GM18951 (cell line): ENCODE measurements around the gene RBFOX2.

Experiments used
- POLR2A ChIP-seq: IDR thresholded peaks from 4 replicates; pipeline ENCODE4 v1.6.1; 2011; ENCODE audit warnings: mild to moderate bottlenecking; ENCODE audit not compliant: insufficient read length, insufficient read depth; ENCODE audit errors: extremely low read depth
- in situ Hi-C: fragments of 300-500 bp; cut with MboI; formaldehyde crosslinking; loops from one replicate; pipeline ENCODE4 v1.12.0; 2022; ENCODE audit warnings: low sequenced_read_pairs, mixed read lengths, inconsistent platforms; ENCODE audit not compliant: unreplicated experiment

RBFOX2 gene

GRCh38 chr22:35913925-35914324 is 114.7 kb downstream of the RBFOX2 start:
- TF ChIP-seq POLR2A = no peak
- in situ Hi-C loops = no loop called here

- no peak for TF ChIP-seq POLR2A
- in situ Hi-C loops = no loop called here
Measured at GRCh38 chr22:35912658-35913057, 116.0 kb downstream of the RBFOX2 start.

GRCh38 chr22:35911877-35912276 is 116.7 kb downstream of the RBFOX2 start:
- in situ Hi-C loops = no loop called here
- TF ChIP-seq POLR2A = no peak

- in situ Hi-C loops = no loop called here
- no peak for TF ChIP-seq POLR2A
Measured at GRCh38 chr22:35910926-35911325, 117.7 kb downstream of the RBFOX2 start.

- in situ Hi-C loops = no loop called here
- no peak for TF ChIP-seq POLR2A
Measured at GRCh38 chr22:35910003-35910769, 118.4 kb downstream of the RBFOX2 start.

GRCh38 chr22:35905894-35906293 is 122.7 kb downstream of the RBFOX2 start:
- in situ Hi-C loops = no loop called here
- TF ChIP-seq POLR2A = no peak

- in situ Hi-C loops = no loop called here
- no peak for TF ChIP-seq POLR2A
Measured at GRCh38 chr22:35904752-35905151, 123.9 kb downstream of the RBFOX2 start.

- in situ Hi-C loops = no loop called here
- no peak for TF ChIP-seq POLR2A
Measured at GRCh38 chr22:35904336-35904692, 124.3 kb downstream of the RBFOX2 start.

GRCh38 chr22:35903571-35904335 is 124.9 kb downstream of the RBFOX2 start:
- in situ Hi-C loops = no loop called here
- no peak for TF ChIP-seq POLR2A

- in situ Hi-C loops = no loop called here
- TF ChIP-seq POLR2A = no peak
Measured at GRCh38 chr22:35900483-35901168, 128.0 kb downstream of the RBFOX2 start.

GRCh38 chr22:35899736-35900135 is 128.9 kb downstream of the RBFOX2 start:
- in situ Hi-C loops = no loop called here
- TF ChIP-seq POLR2A = no peak

GRCh38 chr22:35896111-35896705 is 132.4 kb downstream of the RBFOX2 start:
- no peak for TF ChIP-seq POLR2A
- in situ Hi-C loops = no loop called here

GRCh38 chr22:35894937-35895708 is 133.5 kb downstream of the RBFOX2 start:
- no peak for TF ChIP-seq POLR2A
- in situ Hi-C loops = no loop called here

- in situ Hi-C loops = no loop called here
- TF ChIP-seq POLR2A = no peak
Measured at GRCh38 chr22:35894464-35894878, 134.2 kb downstream of the RBFOX2 start.
